ENCODE data around the gene AZGP1. TPM values are rescaled to one million over a fixed set of nuclear protein-coding genes. Genes with fewer than 3 reads are reported as not detected.

AZGP1 gene
- total RNA-seq, 1 donor from 2014 or later = not detected

DNA sequence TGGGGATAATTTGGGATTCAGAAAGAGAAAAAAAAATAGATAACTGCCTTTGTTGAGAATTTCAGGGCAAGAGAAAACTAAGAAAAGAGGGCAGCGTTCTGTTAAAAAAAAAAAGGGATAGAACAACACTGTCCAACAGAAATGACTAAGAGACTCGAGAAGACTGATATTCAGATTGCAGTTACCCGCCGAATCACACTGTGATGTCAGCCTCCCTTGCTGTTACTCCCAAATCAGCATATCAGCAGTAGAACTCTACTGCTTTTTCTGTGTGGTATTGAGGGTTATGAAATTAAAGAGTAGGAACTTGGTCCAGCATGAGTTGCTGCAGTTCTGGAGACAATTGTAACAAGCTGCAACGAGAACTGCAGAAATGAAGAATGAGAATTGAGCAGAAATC lies 48.3 kb downstream of the AZGP1 start:
- peaks cover 18% of the 10 kb centered on the region for H3K4me1 Mint-ChIP-seq
- H3K36me3 Mint-ChIP-seq (ENCODE audit: low read depth) = peaks cover 2% of the 10 kb centered on the region
- intact Hi-C loops (cut with micrococcal nuclease) = no loop called here
- no peak for DNase-seq
- no peak overlapping the region for H3K27ac Mint-ChIP-seq
- no peaks in the 10 kb centered on the region for H3K9me3 Mint-ChIP-seq
- H3K27me3 Mint-ChIP-seq = peaks cover 31% of the 10 kb centered on the region
- no peak overlapping the region for H3K4me3 Mint-ChIP-seq

DNA sequence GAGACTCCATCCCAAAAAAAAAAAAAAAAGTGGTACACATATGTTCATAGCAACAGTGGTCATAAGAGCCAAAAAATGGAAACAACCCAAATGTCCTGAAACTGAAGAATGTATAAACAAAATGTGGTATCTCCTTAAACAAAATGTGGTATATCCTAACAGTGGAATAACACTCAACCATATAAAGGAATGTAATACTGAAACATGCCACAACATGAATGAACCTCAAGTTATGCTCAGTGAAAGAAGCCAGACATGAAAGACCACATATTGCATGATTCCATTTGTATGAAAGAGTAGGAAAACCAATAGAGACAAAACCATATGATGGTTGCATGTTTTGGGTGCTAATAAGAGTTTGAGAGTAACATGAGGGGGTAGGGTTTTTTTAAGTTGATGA lies 49.5 kb downstream of the AZGP1 start:
- no peak for DNase-seq
- H3K36me3 Mint-ChIP-seq (ENCODE audit: low read depth) = peaks cover 7% of the 10 kb centered on the region
- no peak overlapping the region for H3K27ac Mint-ChIP-seq
- H3K4me1 Mint-ChIP-seq = peaks cover 18% of the 10 kb centered on the region
- intact Hi-C loops (cut with micrococcal nuclease) = no loop called here
- no peak overlapping the region for H3K4me3 Mint-ChIP-seq
- H3K27me3 Mint-ChIP-seq = peaks cover 31% of the 10 kb centered on the region
- H3K9me3 Mint-ChIP-seq = no peaks in the 10 kb centered on the region

DNA sequence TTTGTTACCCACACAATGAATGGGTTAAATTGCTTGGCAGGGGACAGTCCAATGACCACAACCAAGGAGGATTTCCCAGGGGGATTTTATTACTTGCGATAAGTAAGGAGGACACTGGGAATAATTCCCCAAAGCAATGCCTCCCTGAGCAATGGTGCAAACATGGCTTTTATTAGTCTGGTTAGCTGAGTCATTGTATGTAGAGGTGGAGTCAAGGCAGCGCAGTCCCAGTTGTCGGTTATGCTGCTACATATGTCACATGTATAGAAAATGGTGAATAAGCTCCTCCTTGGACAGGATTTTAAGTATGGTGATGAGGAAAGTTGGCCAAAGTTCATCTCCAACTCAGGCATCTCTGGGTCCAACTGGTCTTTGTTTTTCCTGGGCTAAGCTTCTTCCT lies 52.6 kb downstream of the AZGP1 start:
- Mint-ChIP-seq H3K27ac (no peak overlapping the region), H3K36me3 (ENCODE audit: low read depth) (peaks cover 19% of the 10 kb centered on the region), H3K9me3 (no peaks in the 10 kb centered on the region), H3K4me1 (peaks cover 9% of the 10 kb centered on the region), H3K4me3 (no peak overlapping the region), H3K27me3 (peaks cover 25% of the 10 kb centered on the region)
- DNase-seq = no peak
- intact Hi-C loops (cut with micrococcal nuclease) = no loop called here

DNA sequence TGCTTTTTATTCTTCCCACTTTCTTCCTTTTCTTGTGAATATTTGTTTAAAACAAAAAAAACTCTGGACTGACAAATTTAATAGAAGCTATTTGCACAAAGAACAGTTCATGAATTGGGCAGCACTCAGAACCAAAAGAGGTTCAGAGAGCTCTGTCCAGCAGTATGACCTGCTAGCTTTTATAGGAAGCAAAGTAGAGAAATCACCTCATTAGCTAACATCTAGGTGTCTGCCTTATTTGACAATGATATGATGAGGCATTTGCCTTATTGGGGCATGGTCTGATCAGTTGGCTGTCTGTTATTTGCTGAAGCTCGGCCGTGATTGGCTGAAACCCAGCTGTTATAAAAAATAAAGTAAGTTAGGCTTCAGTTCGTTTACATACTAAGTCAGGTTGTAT lies 55.7 kb downstream of the AZGP1 start:
- Mint-ChIP-seq H3K27ac (peak overlapping the region; percentile 92), H3K4me3 (peak overlapping the region; percentile 95), H3K4me1 (peaks cover 33% of the 10 kb centered on the region), H3K36me3 (ENCODE audit: low read depth) (peaks cover 39% of the 10 kb centered on the region), H3K27me3 (peaks cover 4% of the 10 kb centered on the region), H3K9me3 (no peaks in the 10 kb centered on the region)
- intact Hi-C loops (cut with micrococcal nuclease) = no loop called here
- no peak for DNase-seq

DNA sequence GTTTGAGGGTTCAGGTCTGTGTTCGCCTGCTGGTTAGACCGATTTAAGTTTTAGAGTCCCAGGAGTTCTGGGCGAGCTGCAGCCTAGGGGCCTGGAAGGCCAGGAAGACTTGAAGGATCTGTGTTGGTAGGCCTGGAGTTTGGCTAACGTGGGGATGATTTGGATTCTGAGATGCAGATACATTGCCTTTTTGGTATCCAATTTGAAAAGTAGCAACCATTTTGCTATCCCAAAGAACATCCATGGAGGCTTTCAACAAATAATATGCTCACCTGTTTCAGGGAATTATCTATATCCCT lies 56.1 kb downstream of the AZGP1 start:
- intact Hi-C loops (cut with micrococcal nuclease) = loop anchor here (1.0 to 2.0 kb wide), 2 partner anchors 161 to 414 kb away; partner anchors contain the start of gene ZNF3
- Mint-ChIP-seq H3K4me3 (peak overlapping the region; percentile 95), H3K36me3 (ENCODE audit: low read depth) (peaks cover 41% of the 10 kb centered on the region), H3K4me1 (peaks cover 35% of the 10 kb centered on the region), H3K27me3 (peaks cover 3% of the 10 kb centered on the region), H3K9me3 (no peaks in the 10 kb centered on the region), H3K27ac (peak overlapping the region; percentile 92)
- no peak for DNase-seq

DNA sequence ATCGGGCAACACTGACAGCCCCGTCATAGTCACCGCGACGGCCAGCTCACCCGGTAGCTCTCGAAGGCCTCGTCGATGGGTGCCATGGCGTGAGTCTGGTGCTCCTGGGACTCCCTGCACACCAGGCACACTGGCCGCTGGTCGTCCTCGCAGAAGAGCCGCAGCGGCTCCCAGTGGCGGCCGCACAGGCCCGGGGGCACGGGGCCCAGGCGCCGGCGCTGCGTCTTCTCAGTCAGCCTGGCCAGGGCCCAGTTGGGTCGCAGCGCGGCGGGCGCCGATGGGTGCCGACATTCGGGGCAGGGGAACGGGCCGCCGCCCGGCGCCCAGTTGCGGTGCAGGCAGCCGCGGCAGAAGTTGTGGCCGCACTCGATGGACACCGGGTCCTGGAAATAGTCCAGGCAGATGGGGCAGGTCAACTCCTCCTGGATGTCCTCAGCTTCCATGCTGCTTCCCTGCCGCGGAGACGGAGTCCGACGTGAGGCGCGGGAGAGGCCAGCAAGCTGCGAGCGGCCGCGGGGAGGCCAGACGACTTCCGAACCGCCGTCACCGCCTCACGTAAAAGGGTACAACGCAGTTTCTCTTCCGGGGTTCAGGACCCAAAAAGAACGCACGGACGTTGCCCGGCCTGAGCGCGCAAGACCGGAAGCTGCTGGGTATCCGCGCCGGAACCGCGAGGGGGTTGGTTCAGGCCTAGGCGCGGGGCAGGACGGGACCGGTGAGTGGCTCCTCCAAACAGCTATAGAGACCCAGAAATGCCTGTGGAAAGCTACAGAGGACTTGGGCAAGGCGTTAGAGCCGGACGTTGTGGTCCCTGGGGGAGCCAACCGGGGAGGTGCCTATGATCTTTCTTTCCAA lies 56.6 kb downstream of the AZGP1 start, which contains the start of gene TRIM4:
TSS of gene TRIM4 (minus strand) at position 572 of the 855 bp plus-strand sequence. CDS start at position 443, 129 bp downstream.
- Mint-ChIP-seq H3K9me3 (no peaks in the 10 kb centered on the region), H3K27ac (peak within 1 kb of the TSS; percentile 92), H3K4me3 (peak within 1 kb of the TSS; percentile 95), H3K4me1 (peaks cover 39% of the 10 kb centered on the region), H3K36me3 (ENCODE audit: low read depth) (peaks cover 44% of the 10 kb centered on the region), H3K27me3 (no peaks in the 10 kb centered on the region)
- intact Hi-C loops (cut with micrococcal nuclease) = loop anchor here (1.0 to 2.0 kb wide), 2 partner anchors 162 to 414 kb away; partner anchors contain the start of gene ZNF3
- DNase-seq = peak; percentile 97

Other genes with a start within 250 kb of the AZGP1 start
- not detected in 2 replicates for gene CYP3A7, start 240.8 kb downstream of the AZGP1 start, total RNA-seq
- gene CYP3A4, start 191.8 kb downstream of the AZGP1 start, total RNA-seq = not detected in 2 replicates
- not detected in 2 replicates for gene CYP3A43, start 148.0 kb downstream of the AZGP1 start, total RNA-seq
- gene OR2AE1, start 99.0 kb downstream of the AZGP1 start, total RNA-seq = 0.19 and 0.33 TPM in 2 replicates
- 22.3 and 24.0 TPM in 2 replicates for gene TRIM4, start 56.5 kb downstream of the AZGP1 start, total RNA-seq
- gene GJC3, start 46.4 kb downstream of the AZGP1 start, total RNA-seq = 0.36 TPM in 1 of 2 replicates, not detected in the other
- gene ZKSCAN1, start 39.6 kb upstream of the AZGP1 start, total RNA-seq = 54.8 and 56.3 TPM in 2 replicates
- 8.0 TPM in 2 replicates for gene ZSCAN21, start 73.7 kb upstream of the AZGP1 start, total RNA-seq
- gene ZNF3, start 105.7 kb upstream of the AZGP1 start, total RNA-seq = 21.5 and 23.3 TPM in 2 replicates
- gene COPS6, start 112.9 kb upstream of the AZGP1 start, total RNA-seq = 109 and 114 TPM in 2 replicates
- gene MCM7, start 125.4 kb upstream of the AZGP1 start, total RNA-seq = 464 and 469 TPM in 2 replicates
- 13.5 and 16.4 TPM in 2 replicates for gene AP4M1, start 125.6 kb upstream of the AZGP1 start, total RNA-seq
- gene TAF6, start 143.3 kb upstream of the AZGP1 start, total RNA-seq = 68.4 and 71.5 TPM in 2 replicates
- gene CNPY4, start 143.6 kb upstream of the AZGP1 start, total RNA-seq = 16.2 and 17.0 TPM in 2 replicates
- gene MBLAC1, start 150.9 kb upstream of the AZGP1 start, total RNA-seq = 3.0 and 3.5 TPM in 2 replicates
- 123 and 126 TPM in 2 replicates for gene LAMTOR4, start 172.9 kb upstream of the AZGP1 start, total RNA-seq
- 31.7 and 39.2 TPM in 2 replicates for gene TRAPPC14, start 182.7 kb upstream of the AZGP1 start, total RNA-seq
- 2.1 TPM in 2 replicates for gene GAL3ST4, start 192.6 kb upstream of the AZGP1 start, total RNA-seq
- 6.3 and 7.9 TPM in 2 replicates for gene GPC2, start 201.3 kb upstream of the AZGP1 start, total RNA-seq
- 23.7 TPM in 2 replicates for gene STAG3, start 201.9 kb upstream of the AZGP1 start, total RNA-seq
- 20.9 and 21.6 TPM in 2 replicates for gene PVRIG, start 243.9 kb upstream of the AZGP1 start, total RNA-seq

Measured in activated CD4-positive, alpha-beta T cell treated with anti-CD3 and anti-CD28 coated beads, Interleukin-2, amount 10 ng/mL, durations not matched to agents 24 days and 14 days (primary cell).